HUES48 (cell line): ENCODE results near the gene RILPL1.
A peak's percentile ranks its signal among the peaks of the same experiment; 100 is the strongest.

ENCODE experiments used
- H3K27ac ChIP-seq: one replicate; pipeline ENCODE4 v1.7.0; 2013; ENCODE audit warnings: low read depth, low read length, inconsistent platforms
- H3K27me3 ChIP-seq: 2 replicates; pipeline ENCODE4 v1.6.1; 2013; ENCODE audit warnings: mild to moderate bottlenecking, low read length; ENCODE audit not compliant: control insufficient read depth, insufficient read depth
- H3K36me3 ChIP-seq: 2 replicates; pipeline ENCODE4 v1.6.1; 2013; ENCODE audit warnings: low read length; ENCODE audit not compliant: control insufficient read depth, insufficient read depth
- H3K4me1 ChIP-seq: 2 replicates; pipeline ENCODE4 v1.6.1; 2013; ENCODE audit warnings: mild to moderate bottlenecking, low read length; ENCODE audit not compliant: control insufficient read depth, insufficient read depth
- H3K4me3 ChIP-seq: 2 replicates; pipeline ENCODE4 v1.5.1; 2013; ENCODE audit warnings: mild to moderate bottlenecking, low read depth, low read length
- H3K9ac ChIP-seq: 2 replicates; pipeline ENCODE4 v1.6.1; 2013; ENCODE audit warnings: mild to moderate bottlenecking, low read depth, low read length, moderate library complexity
- H3K9me3 ChIP-seq: 2 replicates; pipeline ENCODE4 v1.6.1; 2013; ENCODE audit warnings: low read length; ENCODE audit not compliant: control insufficient read depth, insufficient read depth

The RILPL1 gene

GRCh38 chr12:123513805-123514204 is 19.7 kb downstream of the RILPL1 start:
- H3K36me3 ChIP-seq = peaks cover 37% of the 10 kb centered on the region
- no peak overlapping the region for H3K27ac ChIP-seq
- no peaks in the 10 kb centered on the region for H3K9me3 ChIP-seq
- no peak overlapping the region for H3K4me3 ChIP-seq
- no peak overlapping the region for H3K9ac ChIP-seq
- no peaks in the 10 kb centered on the region for H3K27me3 ChIP-seq
- no peaks in the 10 kb centered on the region for H3K4me1 ChIP-seq

GRCh38 chr12:123512838-123513665 is 20.5 kb downstream of the RILPL1 start:
- Histone ChIP-seq H3K27ac (peak overlapping the region; percentile 10), H3K9me3 (no peaks in the 10 kb centered on the region), H3K36me3 (peaks cover 34% of the 10 kb centered on the region), H3K9ac (no peak overlapping the region; the same call in 1 of the 2 replicates), H3K4me3 (no peak overlapping the region), H3K4me1 (no peaks in the 10 kb centered on the region), H3K27me3 (no peaks in the 10 kb centered on the region)

- H3K4me3 ChIP-seq = no peak overlapping the region
- H3K27ac ChIP-seq = no peak overlapping the region
- H3K4me1 ChIP-seq = no peaks in the 10 kb centered on the region
- H3K9ac ChIP-seq = no peak overlapping the region
- peaks cover 11% of the 10 kb centered on the region; the same call in 1 of the 2 replicates for H3K36me3 ChIP-seq
- H3K27me3 ChIP-seq = no peaks in the 10 kb centered on the region
- no peaks in the 10 kb centered on the region for H3K9me3 ChIP-seq
Observed at GRCh38 chr12:123506843-123507236, 26.7 kb downstream of the RILPL1 start.

GRCh38 chr12:123506059-123506842 is 27.3 kb downstream of the RILPL1 start:
- Histone ChIP-seq H3K36me3 (peaks cover 6% of the 10 kb centered on the region; the same call in 1 of the 2 replicates), H3K4me3 (no peak overlapping the region), H3K27ac (no peak overlapping the region), H3K4me1 (no peaks in the 10 kb centered on the region), H3K27me3 (no peaks in the 10 kb centered on the region), H3K9ac (no peak overlapping the region), H3K9me3 (no peaks in the 10 kb centered on the region)

GRCh38 chr12:123502163-123502704 is 31.3 kb downstream of the RILPL1 start:
- Histone ChIP-seq H3K9ac (no peak overlapping the region), H3K4me1 (no peaks in the 10 kb centered on the region), H3K9me3 (no peaks in the 10 kb centered on the region), H3K27me3 (no peaks in the 10 kb centered on the region), H3K27ac (no peak overlapping the region), H3K36me3 (peaks cover 4% of the 10 kb centered on the region; the same call in 1 of the 2 replicates), H3K4me3 (no peak overlapping the region)

- no peaks in the 10 kb centered on the region for H3K9me3 ChIP-seq
- no peak overlapping the region for H3K4me3 ChIP-seq
- peaks cover 4% of the 10 kb centered on the region; the same call in 1 of the 2 replicates for H3K36me3 ChIP-seq
- no peak overlapping the region for H3K9ac ChIP-seq
- no peaks in the 10 kb centered on the region; the same call in 1 of the 2 replicates for H3K4me1 ChIP-seq
- no peak overlapping the region for H3K27ac ChIP-seq
- no peaks in the 10 kb centered on the region for H3K27me3 ChIP-seq
Observed at GRCh38 chr12:123499332-123499731, 34.2 kb downstream of the RILPL1 start.

GRCh38 chr12:123498126-123498825 is 35.2 kb downstream of the RILPL1 start:
- H3K4me3 ChIP-seq = no peak overlapping the region
- H3K36me3 ChIP-seq = peaks cover 4% of the 10 kb centered on the region; the same call in 1 of the 2 replicates
- no peaks in the 10 kb centered on the region; the same call in 1 of the 2 replicates for H3K4me1 ChIP-seq
- H3K27ac ChIP-seq = no peak overlapping the region
- H3K27me3 ChIP-seq = no peaks in the 10 kb centered on the region
- no peaks in the 10 kb centered on the region for H3K9me3 ChIP-seq
- no peak overlapping the region for H3K9ac ChIP-seq

- H3K4me1 ChIP-seq = no peaks in the 10 kb centered on the region; the same call in 1 of the 2 replicates
- no peak overlapping the region for H3K4me3 ChIP-seq
- peaks cover 4% of the 10 kb centered on the region; the same call in 1 of the 2 replicates for H3K36me3 ChIP-seq
- no peaks in the 10 kb centered on the region for H3K27me3 ChIP-seq
- no peak overlapping the region for H3K27ac ChIP-seq
- H3K9me3 ChIP-seq = no peaks in the 10 kb centered on the region
- no peak overlapping the region for H3K9ac ChIP-seq
Observed at GRCh38 chr12:123497065-123497464, 36.5 kb downstream of the RILPL1 start.

- no peaks in the 10 kb centered on the region for H3K9me3 ChIP-seq
- no peaks in the 10 kb centered on the region; the same call in 1 of the 2 replicates for H3K4me1 ChIP-seq
- no peaks in the 10 kb centered on the region for H3K27me3 ChIP-seq
- no peak overlapping the region for H3K4me3 ChIP-seq
- peaks cover 4% of the 10 kb centered on the region; the same call in 1 of the 2 replicates for H3K36me3 ChIP-seq
- H3K27ac ChIP-seq = no peak overlapping the region
- H3K9ac ChIP-seq = 0 out of 2 replicates have a peak overlapping the region, but pooled peaks have one; percentile 1
Observed at GRCh38 chr12:123494124-123494851, 39.2 kb downstream of the RILPL1 start.
